ENCODE results near the gene HSPB9.

DNA sequence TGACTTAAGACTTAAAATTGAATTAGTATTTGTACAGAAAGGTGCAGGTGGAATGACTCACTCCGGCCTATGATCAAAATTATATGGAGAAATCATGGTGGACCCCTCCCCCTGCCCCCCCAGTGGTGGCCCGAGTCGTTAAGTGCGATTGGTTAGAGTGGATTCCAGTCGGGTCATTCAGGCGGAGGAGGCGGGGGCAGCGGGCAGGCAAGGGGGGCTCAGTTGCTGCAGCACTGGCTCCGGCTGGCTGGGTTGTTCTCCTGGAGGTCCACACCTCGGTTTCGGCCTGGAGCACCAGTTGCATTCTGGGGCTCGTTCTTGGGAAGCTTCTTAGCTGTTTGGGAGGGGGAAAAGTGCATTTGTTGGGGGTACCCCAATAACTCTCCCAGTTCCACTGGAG, 3.0 kb downstream of the HSPB9 start:
- no peak for TF ChIP-seq CBFB (CRISPR knock-in tag; IDR thresholded peaks at IDR 0.05; ENCODE audit: low read depth)
- TF ChIP-seq MAX (CRISPR knock-in tag; IDR thresholded peaks at IDR 0.05) = no peak
- no peak for TF ChIP-seq ELF4 (CRISPR knock-in tag; IDR thresholded peaks at IDR 0.05; ENCODE audit: low read depth)
- TF ChIP-seq NFE2L1 (CRISPR knock-in tag; IDR thresholded peaks at IDR 0.05) = no peak
- TF ChIP-seq, protein P1, sequence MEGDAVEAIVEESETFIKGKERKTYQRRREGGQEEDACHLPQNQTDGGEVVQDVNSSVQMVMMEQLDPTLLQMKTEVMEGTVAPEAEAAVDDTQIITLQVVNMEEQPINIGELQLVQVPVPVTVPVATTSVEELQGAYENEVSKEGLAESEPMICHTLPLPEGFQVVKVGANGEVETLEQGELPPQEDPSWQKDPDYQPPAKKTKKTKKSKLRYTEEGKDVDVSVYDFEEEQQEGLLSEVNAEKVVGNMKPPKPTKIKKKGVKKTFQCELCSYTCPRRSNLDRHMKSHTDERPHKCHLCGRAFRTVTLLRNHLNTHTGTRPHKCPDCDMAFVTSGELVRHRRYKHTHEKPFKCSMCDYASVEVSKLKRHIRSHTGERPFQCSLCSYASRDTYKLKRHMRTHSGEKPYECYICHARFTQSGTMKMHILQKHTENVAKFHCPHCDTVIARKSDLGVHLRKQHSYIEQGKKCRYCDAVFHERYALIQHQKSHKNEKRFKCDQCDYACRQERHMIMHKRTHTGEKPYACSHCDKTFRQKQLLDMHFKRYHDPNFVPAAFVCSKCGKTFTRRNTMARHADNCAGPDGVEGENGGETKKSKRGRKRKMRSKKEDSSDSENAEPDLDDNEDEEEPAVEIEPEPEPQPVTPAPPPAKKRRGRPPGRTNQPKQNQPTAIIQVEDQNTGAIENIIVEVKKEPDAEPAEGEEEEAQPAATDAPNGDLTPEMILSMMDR (IDR thresholded peaks at IDR 0.05) = no peak
- TF ChIP-seq NR3C1 (CRISPR knock-in tag; conservative IDR thresholded peaks at IDR 0.05; ENCODE audit: low read depth) = no peak
- TF ChIP-seq, protein P2, sequence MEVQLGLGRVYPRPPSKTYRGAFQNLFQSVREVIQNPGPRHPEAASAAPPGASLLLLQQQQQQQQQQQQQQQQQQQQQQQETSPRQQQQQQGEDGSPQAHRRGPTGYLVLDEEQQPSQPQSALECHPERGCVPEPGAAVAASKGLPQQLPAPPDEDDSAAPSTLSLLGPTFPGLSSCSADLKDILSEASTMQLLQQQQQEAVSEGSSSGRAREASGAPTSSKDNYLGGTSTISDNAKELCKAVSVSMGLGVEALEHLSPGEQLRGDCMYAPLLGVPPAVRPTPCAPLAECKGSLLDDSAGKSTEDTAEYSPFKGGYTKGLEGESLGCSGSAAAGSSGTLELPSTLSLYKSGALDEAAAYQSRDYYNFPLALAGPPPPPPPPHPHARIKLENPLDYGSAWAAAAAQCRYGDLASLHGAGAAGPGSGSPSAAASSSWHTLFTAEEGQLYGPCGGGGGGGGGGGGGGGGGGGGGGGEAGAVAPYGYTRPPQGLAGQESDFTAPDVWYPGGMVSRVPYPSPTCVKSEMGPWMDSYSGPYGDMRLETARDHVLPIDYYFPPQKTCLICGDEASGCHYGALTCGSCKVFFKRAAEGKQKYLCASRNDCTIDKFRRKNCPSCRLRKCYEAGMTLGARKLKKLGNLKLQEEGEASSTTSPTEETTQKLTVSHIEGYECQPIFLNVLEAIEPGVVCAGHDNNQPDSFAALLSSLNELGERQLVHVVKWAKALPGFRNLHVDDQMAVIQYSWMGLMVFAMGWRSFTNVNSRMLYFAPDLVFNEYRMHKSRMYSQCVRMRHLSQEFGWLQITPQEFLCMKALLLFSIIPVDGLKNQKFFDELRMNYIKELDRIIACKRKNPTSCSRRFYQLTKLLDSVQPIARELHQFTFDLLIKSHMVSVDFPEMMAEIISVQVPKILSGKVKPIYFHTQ (CRISPR knock-in tag; IDR thresholded peaks at IDR 0.05) = no peak
- TF ChIP-seq ZNF281 (CRISPR knock-in tag; IDR thresholded peaks at IDR 0.05) = no peak
- no peak for TF ChIP-seq ATF3 (CRISPR knock-in tag; conservative IDR thresholded peaks at IDR 0.05)
- TF ChIP-seq NR2C2 (CRISPR knock-in tag; IDR thresholded peaks at IDR 0.05) = no peak
